Mucosa of gallbladder (tissue), 1 donor: ENCODE measurements around the gene ZC3H18. TPM values are rescaled to one million over a fixed set of nuclear protein-coding genes. Genes with fewer than 3 reads are reported as not detected.
"Not testable (repeated sequence)": the region's sequence is repeated elsewhere in the genome, so short reads cannot be mapped to it uniquely, and the experiment has no call there.

ENCODE experiments used
- DNase-seq: peaks from one replicate; pipeline ENCODE4 v3.0.0-alpha.2; 2020; ENCODE audit warnings: low spot score
- total RNA-seq: library from RNA; stranded (reverse); gene quantifications from one replicate; pipeline ENCODE4 v1.2.1, GENCODE V29; 2021
- donor health status: DM: no; HTN: no; CAD: no.

ZC3H18 gene
- total RNA-seq, 1 donor from 2014 or later = 43.4 TPM

DNA sequence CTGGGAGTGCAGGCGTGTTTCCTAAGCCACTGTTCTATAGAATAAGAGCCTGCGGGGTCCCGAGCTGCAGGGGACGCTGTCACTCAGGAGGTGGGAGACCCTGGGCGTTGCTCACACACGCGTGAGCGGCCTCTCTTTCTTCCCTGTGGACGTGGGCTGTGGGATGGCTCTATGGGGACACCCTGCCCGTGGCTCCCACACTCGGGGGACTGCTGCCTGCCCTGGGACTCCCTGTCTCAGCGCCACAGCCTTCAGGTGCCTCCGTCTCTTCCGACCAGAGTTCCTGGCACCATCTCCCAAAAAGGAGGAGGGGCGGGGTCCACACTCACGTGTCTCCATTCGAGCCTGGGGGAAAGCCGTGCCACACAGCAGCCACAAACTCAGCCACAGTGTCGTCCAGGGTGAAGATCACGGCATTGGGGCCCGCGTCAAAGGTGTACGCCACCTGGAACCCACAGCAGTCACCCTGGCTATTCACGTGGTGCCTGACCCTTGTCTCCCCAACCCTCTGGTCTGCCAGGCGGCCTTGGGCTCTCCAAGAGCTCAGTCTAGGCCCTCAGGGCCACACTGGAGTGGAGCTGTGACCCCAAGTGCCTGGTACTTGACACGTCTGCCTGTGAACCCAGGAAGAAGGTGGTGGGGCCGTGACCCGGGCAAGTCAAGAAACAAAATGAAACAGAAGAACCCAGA, 84.3 kb downstream of the ZC3H18 start:
- no peak for DNase-seq

DNA sequence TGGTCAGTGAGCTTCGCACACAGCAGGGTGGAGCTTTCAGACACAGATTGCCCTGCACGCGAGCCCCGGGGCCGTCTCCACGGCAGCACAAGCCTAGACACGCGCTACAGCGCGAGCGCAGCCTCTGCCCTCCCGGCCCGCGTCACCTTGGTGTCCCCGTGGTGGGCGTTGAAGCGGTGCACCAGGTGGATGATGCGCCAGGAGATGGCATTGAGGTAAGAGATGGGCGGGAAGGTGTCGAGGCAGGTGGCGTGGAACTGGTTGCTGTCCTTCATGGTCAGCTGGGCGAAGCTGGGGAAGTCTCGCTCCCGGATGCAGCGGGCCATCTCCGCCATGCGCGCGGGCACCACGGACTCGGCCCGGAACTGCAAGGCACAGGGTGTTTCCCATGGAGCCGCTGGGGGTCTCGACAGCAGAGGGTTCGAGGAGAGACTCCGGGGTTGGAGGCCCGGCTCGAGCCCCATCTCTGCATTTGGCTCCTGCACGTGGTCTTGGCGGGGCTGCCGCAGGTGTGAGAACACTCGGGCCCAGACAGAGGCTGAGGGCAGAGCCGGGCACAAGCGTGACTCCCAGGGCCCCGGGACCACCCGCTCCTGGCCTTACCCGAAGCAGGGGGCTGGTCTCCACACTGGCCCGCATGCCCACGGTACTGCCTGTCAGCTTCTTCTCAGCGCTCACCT, 85.0 kb downstream of the ZC3H18 start:
- DNase-seq = no peak

DNA sequence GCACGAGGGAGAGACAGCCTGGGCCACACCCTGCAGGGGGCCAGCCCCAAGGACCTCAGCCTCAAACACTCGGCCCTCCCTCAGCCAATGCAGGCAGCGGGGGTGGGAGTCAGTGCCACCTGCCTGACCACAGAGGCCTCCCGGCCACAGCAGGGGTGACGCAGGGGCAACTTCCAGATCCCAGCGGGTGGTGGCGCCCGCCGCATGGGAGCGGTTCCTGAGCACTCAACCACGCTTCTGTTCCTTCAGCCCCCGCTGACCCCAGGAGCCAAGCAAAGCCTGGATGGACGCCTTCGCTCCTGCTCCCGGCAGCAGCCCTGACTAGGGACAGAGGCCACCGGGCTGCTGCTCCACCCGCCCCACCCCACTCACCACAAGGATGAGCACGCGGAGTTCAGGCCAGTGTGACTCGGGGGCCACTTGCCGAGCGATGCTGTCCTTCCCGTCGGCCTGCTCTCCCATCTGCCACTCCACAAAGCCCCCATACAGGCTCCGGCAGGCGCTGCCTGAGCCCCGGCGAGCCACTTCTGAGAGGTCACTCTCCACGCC, 85.6 kb downstream of the ZC3H18 start:
- no peak for DNase-seq

DNA sequence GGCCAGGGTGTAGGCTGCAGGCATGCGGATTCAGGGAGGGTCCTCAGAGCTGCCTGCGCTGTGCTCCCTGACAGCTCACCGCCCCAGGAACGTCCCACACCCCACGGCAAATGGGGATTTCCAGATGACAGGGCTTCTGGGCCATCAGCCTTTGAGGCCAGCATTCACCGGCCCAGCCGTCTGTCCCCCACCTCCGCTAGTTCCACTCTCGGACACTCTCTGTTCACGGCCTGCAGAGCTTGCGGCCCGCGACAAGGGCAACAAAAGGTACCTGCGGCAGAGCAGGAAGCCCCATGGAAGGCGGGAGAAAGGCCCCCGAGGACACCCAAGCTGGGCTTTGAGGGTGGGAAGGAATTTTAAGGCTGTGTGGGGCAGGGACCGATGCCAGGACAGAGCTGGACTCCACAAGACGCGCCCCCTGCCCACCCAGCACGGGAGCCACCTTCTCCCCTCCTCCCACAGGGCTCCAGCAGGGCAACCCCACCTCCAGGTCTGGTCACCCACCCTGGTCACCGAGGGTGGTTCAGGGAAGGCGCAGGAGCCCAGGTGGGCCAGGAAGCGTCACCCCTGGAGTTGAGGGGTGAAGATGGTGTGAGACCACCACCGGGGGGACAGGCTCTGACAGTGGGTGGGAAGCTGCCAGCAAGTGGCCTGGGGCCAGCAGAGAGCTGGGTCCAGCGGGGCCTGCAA, 86.2 kb downstream of the ZC3H18 start:
- DNase-seq = no peak

DNA sequence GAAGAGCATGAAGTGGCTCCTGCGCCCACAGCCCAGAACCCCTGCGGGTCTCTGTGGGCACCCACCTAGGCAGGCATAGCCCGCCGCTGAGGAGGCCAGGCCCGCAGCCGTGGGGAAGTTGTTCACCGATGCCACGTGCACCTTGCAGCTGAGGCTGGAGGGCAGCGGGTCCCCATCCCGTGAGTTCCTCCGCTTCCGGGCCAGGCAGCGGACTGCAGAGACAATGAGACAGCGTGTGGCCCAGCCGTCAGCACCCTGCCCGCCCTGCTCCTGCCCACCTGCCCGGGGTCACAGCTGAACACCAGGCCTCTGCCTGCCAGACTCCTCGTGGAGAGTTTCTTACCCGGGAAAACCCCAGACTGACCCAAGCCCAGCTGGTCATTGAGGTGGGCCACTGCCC, 87.2 kb downstream of the ZC3H18 start:
- DNase-seq = no peak

DNA sequence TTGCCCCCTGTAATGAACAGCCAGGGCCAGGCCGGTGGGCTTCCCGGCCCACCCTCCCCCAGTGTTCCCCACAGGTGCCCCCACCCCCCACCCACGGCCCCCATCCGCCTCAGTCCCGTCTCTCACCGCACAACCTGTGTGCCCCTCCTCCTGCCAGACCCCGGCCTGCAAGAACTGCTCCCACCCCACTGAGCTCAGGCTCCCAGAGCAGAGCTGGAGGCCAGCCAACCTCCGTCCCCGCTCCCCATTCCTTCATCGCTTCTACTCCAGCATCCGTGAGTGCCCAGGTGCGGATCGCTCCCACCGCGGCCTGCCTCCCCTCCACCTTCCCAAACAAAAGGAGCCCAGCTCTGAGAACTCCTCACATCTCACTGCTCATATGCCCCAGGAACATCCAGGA, 88.5 kb downstream of the ZC3H18 start:
- DNase-seq = no peak

DNA sequence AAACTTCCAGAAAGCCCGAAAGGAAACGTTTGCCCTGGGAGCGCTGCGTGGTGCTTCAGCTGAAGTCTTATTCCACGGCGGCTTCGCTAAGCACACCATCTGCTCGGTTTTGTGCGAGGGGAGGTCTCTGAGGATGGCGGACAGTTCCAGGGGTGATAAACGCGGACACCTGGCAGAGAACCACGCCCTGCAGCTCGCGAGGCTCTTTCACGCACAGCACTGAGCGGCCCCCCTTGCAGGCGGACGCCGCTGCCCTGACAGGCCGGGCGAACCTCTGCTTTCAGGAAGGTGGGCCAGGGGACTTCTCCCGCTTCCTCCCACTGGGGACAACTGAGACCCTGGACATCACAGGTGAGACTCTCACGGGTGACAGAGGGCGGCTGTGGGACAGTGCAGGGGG, 89.0 kb downstream of the ZC3H18 start:
- DNase-seq = no peak

DNA sequence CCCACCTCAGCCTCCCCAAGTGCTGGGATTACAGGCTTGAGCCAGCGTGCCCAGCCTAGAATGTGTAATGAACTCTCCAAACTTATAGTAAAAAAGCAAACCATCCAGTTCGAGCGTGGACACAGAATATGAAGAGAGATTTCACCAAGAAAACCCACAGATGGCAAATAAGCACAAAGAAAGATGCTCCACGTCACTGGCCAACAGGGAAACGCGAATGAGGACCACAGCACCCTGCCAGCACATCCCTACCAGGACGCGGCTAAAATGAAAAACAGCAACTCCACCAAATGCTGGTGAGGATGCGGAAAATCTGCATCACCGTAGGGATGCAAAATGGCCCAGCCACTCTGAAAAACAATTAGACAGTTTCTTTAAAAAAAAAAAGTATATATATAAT, 91.3 kb downstream of the ZC3H18 start:
- DNase-seq = no peak

DNA sequence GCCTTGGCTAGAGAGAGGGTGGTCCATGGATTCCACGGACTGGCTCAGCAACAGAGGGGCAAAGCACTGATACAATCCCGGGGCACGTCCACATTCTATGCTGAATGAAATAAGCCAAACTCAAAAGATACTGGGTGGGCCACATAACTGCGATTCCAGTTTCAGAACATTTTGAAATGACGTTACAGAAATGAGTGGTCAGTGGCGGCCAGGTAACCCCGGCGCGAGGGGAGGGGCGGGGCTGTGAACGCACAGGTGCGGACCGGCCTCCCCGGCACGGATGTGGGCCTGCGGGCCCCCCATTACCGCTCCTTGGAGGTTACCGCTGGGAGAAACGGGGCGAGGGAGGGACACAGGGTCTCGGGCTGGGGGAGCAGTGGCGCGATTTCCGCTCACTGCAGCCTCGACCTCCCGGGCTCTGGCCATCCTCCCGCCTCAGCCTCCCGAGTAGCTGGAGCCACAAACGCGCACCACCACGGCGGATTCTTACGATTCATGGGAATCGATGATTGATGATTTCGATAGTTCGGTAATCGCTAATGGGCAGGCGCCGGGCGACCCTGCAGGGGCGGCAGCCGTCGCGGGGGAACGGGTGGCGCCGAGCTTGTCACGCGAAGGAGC, 92.1 kb downstream of the ZC3H18 start:
- no peak for DNase-seq

DNA sequence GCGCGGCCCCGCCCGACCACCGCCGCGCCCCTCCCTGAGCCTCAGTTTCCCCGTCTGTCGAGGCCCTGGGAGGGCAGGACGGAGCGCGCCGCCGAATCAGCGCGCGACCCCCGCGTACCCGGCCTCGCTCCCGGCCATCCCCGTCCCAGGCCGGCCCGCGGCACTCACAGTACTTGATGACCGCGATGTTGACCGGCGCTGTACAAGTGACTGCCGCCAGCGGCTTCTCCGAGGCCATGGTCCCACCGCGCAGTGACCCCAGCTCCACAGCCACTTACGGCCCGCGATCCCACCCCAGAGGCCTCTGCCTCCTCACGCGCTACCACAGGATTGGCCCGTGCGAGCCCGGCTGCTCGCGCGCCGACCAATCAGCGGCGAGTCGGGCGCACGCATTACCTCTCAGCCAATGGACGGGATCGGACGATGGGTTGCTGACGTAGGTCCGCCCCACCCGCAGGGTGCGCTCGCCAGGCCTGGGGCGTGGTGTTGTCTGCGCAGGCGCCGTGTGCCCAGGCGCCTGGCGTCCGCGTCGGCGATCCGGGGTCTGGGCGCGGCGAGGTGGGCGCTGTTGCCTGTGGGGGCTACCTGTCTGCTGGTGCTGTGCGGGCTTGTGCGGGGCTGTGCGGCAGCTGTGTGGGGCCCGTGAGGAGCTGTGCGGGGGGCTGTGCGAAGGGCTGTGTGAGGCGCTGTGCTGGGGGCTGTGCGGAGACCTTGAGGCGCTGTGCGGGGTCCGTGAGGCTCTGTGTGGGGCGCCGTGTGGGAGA, 92.8 kb downstream of the ZC3H18 start, which contains the start of gene MVD:
MVD (minus strand) TSS at position 249 of the 764 bp plus-strand sequence; CDS start at position 238, 11 bp downstream.
- peak; percentile 98 for DNase-seq

DNA sequence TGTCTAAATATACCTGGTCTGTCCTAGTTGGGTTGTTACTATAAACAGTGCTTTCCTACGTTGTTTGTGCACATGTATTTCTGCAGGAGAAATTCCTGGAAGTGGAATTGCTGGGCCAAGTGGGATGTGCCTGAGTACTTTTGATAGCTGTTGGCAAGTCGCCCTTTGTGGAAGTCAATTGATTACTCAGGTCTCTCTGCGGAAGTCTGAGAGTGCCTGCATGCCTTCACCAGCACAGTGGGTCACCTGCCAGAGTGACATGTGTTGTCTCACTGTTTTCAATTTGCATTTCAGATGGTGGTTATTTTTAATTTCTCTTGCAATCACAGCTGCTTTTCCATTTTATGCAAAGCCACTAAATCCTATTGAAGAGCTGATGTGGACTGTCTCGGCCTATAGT, 94.9 kb downstream of the ZC3H18 start:
- DNase-seq = peak; percentile 76

DNA sequence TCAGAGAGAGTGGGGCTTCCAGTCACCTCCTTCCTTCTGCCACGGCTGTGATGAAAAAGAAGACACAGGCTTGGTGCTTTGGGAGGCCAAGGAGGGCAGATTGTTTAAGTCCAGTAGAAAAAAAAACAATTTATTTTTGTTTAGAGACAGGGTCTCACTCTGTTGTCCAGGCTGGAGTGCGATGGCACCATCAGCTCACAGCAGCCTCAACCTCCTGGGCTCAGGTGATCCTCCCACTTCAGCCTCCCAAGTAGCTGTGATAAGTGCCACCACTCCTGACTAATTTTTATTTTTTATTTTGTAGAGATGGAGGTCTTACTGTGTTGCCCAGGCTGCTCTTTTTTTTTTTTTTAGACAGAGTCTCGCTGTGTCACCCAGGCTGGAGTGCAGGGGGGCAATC, 95.4 kb downstream of the ZC3H18 start:
- DNase-seq = no peak

DNA sequence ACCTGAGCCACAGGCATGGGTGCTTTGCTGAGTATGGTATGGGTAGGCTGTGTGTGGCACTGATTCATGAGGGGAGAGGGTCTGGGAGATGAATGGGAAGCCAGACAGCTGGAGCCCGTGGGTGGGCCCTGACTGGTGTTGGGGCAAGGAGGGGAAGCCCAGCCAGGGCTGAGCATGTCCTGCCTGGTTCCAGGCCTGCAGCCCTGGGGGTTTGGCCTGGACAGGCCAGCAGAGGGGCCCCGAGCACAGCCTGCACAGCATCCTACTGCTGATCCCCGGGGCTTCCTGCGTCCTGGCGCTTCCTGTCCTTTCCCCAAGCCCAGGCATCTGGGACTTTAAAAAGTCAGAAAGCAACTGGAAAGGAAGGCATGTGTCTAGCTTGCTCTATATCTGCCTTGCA, 97.3 kb downstream of the ZC3H18 start:
- DNase-seq = no peak

DNA sequence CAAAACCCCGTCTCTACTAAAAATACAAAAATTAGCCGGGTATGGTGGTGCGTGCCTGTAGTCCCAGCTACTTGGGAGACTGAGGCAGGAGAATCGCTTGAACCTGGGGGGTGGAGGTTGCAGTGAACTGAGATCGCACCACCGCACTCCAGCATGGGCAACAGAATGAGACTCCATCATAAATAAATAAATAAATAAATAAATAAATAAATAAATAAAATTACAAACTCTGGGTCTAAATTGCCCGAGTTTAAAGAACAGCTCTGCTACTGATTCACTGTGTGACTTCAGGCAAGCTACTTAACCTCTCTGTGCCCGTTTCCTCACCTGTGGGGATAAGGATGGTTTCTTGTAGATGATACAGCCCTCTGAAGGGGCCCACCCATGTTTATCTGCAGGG, 99.3 kb downstream of the ZC3H18 start:
- not testable (repeated sequence) for DNase-seq

DNA sequence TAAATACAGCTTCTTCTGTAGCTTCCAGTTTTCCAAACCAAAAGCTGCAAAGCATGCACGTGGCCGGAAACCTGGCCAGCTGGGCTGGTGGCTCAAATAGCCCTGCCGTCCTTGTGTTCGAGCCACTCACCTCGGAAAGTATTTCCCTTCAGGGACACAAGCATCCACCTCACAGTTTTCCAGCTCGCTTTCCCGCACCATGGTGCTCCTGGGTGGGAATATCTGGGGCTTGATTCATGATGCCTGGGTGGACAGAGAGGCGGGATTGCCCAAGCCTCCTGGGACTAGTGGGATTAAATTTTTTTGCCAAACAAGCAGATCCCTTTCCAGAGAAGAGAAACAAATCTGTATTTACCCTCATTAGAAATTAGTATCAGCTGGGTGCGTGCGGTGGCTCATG, 99.8 kb downstream of the ZC3H18 start:
- DNase-seq = no peak

DNA sequence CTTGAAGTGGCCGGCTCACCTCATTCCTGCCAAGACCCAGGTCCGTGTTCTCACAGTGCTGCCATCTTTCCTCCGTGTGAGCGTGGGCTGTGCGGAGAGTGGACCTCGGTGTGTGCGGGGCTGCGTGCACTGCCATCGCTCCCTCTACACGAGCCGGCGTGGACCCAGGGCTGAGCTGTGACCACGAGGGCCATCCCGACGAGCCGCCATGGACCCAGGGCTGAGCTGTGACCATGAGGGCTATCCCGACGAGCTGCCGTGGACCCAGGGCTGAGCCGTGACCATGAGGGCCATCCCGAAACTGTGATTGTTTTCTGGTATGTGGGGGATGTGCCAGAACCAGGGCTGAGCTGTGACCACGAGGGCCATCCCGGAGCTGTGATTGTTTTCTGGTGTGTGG, 101.6 kb downstream of the ZC3H18 start:
- no peak for DNase-seq

DNA sequence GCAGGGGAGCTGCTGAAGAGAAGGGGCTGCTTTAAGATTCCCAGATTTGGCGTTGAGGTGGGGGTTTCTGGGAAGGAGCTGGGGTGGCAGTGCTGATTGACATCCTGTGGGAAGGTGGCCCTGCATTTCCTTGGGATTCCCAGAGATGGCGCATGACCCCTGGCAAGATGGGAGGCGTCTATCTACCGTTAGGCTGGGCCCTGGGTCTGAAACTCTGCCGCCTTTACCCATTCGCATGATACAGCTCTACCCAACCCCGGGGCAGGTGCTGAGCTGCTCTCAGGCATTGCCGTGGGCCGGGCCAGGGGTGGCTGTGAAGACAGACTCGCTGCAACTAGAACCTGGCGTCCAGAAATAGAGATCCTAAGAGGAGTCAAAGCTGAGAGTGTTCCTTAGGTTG, 102.6 kb downstream of the ZC3H18 start:
- no peak for DNase-seq

DNA sequence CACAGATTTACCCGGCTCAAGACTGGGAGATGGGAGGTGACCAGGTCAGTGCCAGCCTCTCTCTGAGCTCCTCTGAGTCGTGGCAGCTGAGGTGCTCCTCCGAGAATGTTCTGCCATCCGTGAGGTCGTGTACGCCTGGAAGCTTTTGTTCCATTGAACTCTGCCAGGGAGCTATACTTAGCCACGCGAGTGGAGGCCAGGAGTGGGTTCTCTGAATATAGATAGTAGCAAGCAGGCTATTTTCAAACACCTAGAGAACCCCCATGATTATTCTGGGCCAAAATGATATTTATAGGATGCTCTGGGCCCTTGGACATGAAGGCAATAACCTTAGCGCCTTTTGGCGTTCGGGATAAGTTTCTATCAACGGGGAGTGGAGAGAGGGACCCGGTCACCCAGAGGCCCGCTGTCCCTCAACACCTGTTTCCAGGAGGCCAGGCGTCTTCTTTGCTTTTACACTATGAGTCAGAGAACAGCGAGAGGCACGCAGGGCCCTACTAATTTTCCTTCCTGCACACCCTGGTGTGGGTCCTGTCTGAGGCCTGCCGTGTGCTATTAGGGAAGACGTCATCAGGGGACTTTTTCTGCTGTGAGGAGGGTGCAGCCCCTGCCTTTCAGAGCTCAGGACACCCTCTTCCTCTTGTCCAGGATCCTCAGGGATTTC, 103.6 kb downstream of the ZC3H18 start:
- no peak for DNase-seq

DNA sequence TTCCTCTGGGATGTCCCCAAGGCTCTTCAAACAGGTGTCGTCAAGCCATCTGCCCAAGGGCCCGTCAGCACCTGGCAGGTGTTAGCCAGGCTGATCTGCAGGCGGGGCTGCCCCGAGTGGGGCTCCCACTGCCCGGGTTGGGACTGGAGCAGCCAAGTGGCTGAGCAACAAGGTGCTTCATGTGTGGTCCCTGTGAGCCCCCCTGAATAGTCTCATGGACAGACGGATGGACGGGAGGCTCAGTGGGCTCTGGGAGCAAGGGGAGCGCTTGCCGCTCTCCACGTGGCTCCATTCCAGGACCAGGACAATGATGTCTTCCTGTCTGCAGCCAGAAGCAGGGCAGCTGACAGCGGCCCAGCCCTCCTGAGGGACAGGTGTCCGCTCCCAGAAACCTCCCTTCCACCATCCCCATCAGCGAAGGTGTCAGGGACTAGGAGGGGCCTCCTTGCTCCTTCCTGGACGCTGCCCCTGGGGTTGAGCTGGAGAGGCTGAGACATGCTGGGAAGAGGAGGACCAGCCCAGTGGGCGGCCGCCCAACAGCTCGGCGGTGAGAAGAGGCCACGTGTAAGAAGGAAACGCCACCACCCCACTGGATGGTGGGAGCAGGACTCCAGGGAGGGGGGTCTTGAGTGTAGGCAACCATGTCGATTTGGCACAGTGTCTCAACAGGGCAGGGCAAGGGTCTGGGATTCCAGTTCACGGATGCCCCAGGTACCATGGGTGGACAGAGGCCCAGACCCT, 106.5 kb downstream of the ZC3H18 start:
- DNase-seq = no peak

DNA sequence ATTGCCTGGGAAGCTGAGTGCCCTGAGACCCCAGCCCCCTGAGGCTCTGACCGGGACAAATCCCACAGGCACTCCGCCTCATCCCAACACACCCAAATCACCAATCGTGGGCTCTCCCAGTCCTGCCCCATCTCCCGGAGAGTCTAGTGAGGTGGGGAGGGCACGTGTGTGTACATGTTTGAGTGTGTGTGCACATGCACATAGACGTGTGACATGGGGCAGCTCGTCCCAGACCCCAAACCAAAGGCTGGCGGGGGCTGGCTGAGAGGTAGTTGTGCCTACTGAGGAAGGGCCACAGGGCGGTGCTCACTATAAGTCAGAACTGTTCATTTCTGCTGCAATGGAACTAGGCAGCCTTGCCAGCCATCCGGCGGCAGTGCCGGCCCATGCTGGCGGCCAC, 107.5 kb downstream of the ZC3H18 start:
- no peak for DNase-seq
